Measurements from ENCODE around the gene RFC5. TPM values are rescaled to one million over a fixed set of nuclear protein-coding genes. Genes with fewer than 3 reads are reported as not detected.
"Not testable (repeated sequence)": the region's sequence is repeated elsewhere in the genome, so short reads cannot be mapped to it uniquely, and the experiment has no call there.

The RFC5 gene
- total RNA-seq, 3 donors from 2014 or later: 9.8 to 14.7 (median 14.0) TPM

DNA sequence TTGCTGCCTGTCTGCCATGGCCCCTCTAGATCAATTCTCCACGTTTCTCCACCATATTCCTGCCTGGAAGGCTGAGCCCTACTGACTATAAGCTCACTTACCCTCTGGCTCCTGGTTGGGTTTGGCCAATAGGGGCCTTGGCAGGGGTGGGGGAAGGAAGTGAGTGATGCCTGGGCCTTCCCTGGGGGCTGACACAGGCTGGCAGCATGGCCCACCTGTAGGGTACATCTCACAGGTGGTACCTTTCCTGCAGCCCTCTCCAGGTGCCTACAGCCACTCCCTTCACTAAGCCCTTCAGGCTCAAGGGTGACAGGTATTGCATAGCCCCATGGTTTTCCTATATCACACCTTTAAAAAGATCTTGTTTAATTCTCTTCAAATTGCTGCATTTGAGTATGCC is 3.5 kb downstream of the RFC5 start:
- H3K36me3 ChIP-seq (ENCODE audit: low read depth): no peaks in the 10 kb centered on the region
- H3K4me1 ChIP-seq (ENCODE audit: low read depth): peaks cover 13% of the 10 kb centered on the region
- no peaks in the 10 kb centered on the region for H3K9me3 ChIP-seq
- DNase-seq: no peak
- H3K4me3 ChIP-seq: no peak overlapping the region
- TF ChIP-seq, protein P1, sequence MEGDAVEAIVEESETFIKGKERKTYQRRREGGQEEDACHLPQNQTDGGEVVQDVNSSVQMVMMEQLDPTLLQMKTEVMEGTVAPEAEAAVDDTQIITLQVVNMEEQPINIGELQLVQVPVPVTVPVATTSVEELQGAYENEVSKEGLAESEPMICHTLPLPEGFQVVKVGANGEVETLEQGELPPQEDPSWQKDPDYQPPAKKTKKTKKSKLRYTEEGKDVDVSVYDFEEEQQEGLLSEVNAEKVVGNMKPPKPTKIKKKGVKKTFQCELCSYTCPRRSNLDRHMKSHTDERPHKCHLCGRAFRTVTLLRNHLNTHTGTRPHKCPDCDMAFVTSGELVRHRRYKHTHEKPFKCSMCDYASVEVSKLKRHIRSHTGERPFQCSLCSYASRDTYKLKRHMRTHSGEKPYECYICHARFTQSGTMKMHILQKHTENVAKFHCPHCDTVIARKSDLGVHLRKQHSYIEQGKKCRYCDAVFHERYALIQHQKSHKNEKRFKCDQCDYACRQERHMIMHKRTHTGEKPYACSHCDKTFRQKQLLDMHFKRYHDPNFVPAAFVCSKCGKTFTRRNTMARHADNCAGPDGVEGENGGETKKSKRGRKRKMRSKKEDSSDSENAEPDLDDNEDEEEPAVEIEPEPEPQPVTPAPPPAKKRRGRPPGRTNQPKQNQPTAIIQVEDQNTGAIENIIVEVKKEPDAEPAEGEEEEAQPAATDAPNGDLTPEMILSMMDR (IDR thresholded peaks at IDR 0.05): no peak
- no peak for ATAC-seq
- intact Hi-C loops (cut with DNase I, micrococcal nuclease): no loop called here

DNA sequence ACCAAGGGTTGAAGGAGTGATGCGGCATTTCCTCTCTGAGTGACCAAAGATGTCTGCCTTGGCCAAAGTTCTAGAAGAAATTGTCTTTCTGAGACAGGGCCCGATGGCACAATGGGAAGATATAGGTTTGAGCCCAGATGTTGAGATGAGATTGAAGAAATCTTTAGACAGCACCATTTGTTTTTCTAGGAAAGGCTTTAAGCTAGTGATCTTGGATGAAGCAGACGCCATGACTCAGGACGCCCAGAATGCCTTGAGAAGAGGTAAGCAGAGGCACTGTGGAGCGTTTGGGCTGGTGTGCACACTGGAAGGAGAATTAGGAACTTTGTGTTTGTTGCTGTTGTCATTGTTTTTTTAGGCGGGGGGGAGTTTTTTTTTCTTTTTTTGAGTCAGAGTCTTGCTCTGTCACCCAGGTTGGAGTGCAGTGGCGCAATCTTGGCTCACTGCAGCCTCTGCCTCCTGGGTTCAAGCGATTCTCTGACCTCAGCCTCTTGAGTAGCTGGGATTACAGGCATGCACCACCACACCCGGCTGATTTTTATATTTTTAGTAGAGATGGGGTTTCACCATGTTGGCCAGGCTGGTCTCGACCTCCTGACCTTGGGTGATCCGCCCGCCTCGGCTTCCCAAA is 5.7 kb downstream of the RFC5 start:
- DNase-seq; H3K9me3 ChIP-seq; H3K4me3 ChIP-seq; H3K36me3 ChIP-seq (ENCODE audit: low read depth); H3K4me1 ChIP-seq (ENCODE audit: low read depth); ATAC-seq; intact Hi-C loops (cut with DNase I, micrococcal nuclease): not testable (repeated sequence)

GRCh38 chr12:118022728-118023109 is 6.2 kb downstream of the RFC5 start:
- TF ChIP-seq, protein P1 (IDR thresholded peaks at IDR 0.05): no peak
- Histone ChIP-seq H3K4me1 (ENCODE audit: low read depth) (no peaks in the 10 kb centered on the region), H3K9me3 (no peaks in the 10 kb centered on the region), H3K4me3 (no peak overlapping the region), H3K36me3 (ENCODE audit: low read depth) (no peaks in the 10 kb centered on the region)
- ATAC-seq (no peak), DNase-seq (no peak)
- intact Hi-C loops (cut with DNase I, micrococcal nuclease): no loop called here

- no peaks in the 10 kb centered on the region for H3K4me1 ChIP-seq (ENCODE audit: low read depth)
- TF ChIP-seq, protein P1 (IDR thresholded peaks at IDR 0.05): no peak
- no peak for DNase-seq
- no peaks in the 10 kb centered on the region for H3K36me3 ChIP-seq (ENCODE audit: low read depth)
- H3K9me3 ChIP-seq: no peaks in the 10 kb centered on the region
- intact Hi-C loops (cut with DNase I, micrococcal nuclease): no loop called here
- ATAC-seq: no peak
- H3K4me3 ChIP-seq: no peak overlapping the region
These were observed 6.9 kb downstream of the RFC5 start for GRCh38 chr12:118023301-118023860.

- no peak overlapping the region for H3K4me3 ChIP-seq
- ATAC-seq: no peak
- intact Hi-C loops (cut with DNase I, micrococcal nuclease): no loop called here
- H3K4me1 ChIP-seq (ENCODE audit: low read depth): no peaks in the 10 kb centered on the region
- no peaks in the 10 kb centered on the region for H3K9me3 ChIP-seq
- no peak for DNase-seq
- TF ChIP-seq, protein P1 (IDR thresholded peaks at IDR 0.05): no peak
- no peaks in the 10 kb centered on the region for H3K36me3 ChIP-seq (ENCODE audit: low read depth)
These were observed 8.7 kb downstream of the RFC5 start for GRCh38 chr12:118025168-118025567.

DNA sequence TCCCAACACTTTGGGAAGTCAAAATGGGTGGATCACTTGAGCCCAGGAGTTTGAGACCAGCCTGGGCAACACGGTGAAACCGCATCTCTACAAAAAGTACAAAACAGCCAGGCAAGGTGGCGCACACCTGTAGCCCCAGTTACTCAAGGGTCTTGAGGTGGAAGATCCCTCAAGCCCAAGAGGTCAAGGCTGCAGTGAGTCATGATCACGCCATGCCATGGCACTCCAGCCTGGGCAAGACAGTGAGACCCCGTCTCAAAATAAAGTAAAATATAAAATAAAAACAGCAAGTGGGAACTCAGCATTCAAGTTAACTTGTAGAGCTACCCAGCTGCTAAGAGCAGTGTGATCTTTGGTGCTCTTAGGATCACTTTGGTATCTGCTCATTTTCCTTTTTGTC is 12.7 kb downstream of the RFC5 start:
- Histone ChIP-seq H3K36me3 (ENCODE audit: low read depth) (no peaks in the 10 kb centered on the region), H3K4me3 (no peak overlapping the region), H3K9me3 (no peaks in the 10 kb centered on the region), H3K4me1 (ENCODE audit: low read depth) (no peaks in the 10 kb centered on the region)
- TF ChIP-seq, protein P1 (IDR thresholded peaks at IDR 0.05): no peak
- ATAC-seq (no peak), DNase-seq (no peak)
- intact Hi-C loops (cut with DNase I, micrococcal nuclease): no loop called here

Data from mucosa of descending colon (tissue), 3 donors.